ENCODE data around the gene CGAS.

The CGAS gene

DNA sequence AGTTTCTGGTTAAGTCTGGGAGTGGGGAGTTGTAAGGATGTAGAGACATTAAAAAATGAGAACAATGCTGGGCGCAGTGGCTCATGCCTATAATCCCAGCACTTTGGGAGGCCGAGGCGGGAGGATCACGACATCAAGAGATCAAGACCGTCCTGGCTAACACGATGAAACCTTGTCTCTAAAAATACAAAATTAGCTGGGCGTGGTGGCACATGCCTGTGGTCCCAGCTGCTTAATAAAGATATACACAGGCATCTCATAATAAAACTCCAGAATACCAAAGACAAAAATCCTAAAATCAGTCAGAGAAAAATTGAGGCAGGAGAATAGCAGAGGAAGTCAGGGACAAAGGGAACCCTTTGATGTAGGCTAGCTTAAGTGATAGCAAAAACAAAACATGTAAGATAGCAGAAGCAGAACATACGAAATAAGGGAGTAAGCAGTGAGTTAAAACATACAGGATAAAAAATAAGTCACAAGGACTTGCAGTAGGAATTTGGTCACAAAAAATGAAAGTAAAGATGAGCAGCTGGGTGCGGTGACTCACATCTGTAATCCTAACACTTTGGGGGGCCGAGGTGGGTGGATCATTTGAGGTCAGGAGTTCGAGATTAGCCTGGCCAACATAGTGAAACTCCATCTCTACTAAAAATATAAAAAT lies 33.9 kb downstream of the CGAS start:
- POLR2A ChIA-PET, result interaction anchor here (1.1 kb wide), 1 partner anchor 96 kb away, joined by 3 read pairs; no protein-coding TSS in a partner anchor
- TF ChIP-seq ZNF384 (IDR thresholded peaks at IDR 0.05) (no peak), FOXM1 (IDR thresholded peaks at IDR 0.05; ENCODE audit: borderline replicate concordance) (no peak), CTBP1 (IDR thresholded peaks at IDR 0.05; ENCODE audit: borderline replicate concordance) (no peak), NFRKB (IDR thresholded peaks at IDR 0.05) (no peak), BHLHE40 (IDR thresholded peaks at IDR 0.05; ENCODE audit: borderline replicate concordance) (no peak), FOXK2 (IDR thresholded peaks at IDR 0.05) (no peak), L3MBTL2 (conservative IDR thresholded peaks at IDR 0.05) (no peak), SUZ12 (IDR thresholded peaks at IDR 0.05) (no peak), FOXA1 (IDR thresholded peaks at IDR 0.05) (no peak), TARDBP (IDR thresholded peaks at IDR 0.05) (no peak), LEF1 (IDR thresholded peaks at IDR 0.05; ENCODE audit: borderline replicate concordance) (no peak), SP1 (IDR thresholded peaks at IDR 0.05) (no peak), ARNT (IDR thresholded peaks at IDR 0.05) (no peak)
- CTCF ChIA-PET, result no interaction called here
- DNase-seq (ENCODE audit: extremely low spot score), result no peak

DNA sequence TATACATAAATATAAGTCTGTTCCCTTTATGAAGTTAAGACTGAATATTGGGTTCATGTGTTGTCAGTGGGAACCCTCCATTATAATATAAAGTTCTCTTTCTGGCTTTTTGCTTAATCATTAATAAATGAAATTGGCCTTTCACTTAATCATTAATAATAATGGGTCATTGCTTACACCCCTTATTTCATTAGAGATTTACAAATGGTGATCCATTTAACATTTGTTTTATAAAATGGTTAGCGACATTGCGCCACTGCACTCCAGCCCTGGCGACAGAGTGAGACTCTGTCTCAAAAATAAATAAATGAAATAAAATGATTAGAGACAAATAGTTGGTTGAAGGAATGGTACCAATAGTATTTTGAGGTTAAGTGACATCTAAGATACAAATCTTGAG lies 39.0 kb downstream of the CGAS start:
- TF ChIP-seq ZNF384 (IDR thresholded peaks at IDR 0.05) (no peak), BHLHE40 (IDR thresholded peaks at IDR 0.05; ENCODE audit: borderline replicate concordance) (no peak), ARNT (IDR thresholded peaks at IDR 0.05) (no peak), LEF1 (IDR thresholded peaks at IDR 0.05; ENCODE audit: borderline replicate concordance) (no peak), HDGF (IDR thresholded peaks at IDR 0.05; ENCODE audit: borderline replicate concordance) (no peak), SUZ12 (IDR thresholded peaks at IDR 0.05) (no peak), NFRKB (IDR thresholded peaks at IDR 0.05) (no peak), FOXM1 (IDR thresholded peaks at IDR 0.05; ENCODE audit: borderline replicate concordance) (no peak), SP1 (IDR thresholded peaks at IDR 0.05) (no peak), L3MBTL2 (conservative IDR thresholded peaks at IDR 0.05) (no peak), FOXA1 (IDR thresholded peaks at IDR 0.05) (no peak), ELF4 (IDR thresholded peaks at IDR 0.05) (no peak), FOXK2 (IDR thresholded peaks at IDR 0.05) (no peak)
- TF ChIP-seq, protein P1, sequence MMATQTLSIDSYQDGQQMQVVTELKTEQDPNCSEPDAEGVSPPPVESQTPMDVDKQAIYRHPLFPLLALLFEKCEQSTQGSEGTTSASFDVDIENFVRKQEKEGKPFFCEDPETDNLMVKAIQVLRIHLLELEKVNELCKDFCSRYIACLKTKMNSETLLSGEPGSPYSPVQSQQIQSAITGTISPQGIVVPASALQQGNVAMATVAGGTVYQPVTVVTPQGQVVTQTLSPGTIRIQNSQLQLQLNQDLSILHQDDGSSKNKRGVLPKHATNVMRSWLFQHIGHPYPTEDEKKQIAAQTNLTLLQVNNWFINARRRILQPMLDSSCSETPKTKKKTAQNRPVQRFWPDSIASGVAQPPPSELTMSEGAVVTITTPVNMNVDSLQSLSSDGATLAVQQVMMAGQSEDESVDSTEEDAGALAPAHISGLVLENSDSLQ (IDR thresholded peaks at IDR 0.05), result no peak
- DNase-seq (ENCODE audit: extremely low spot score), result no peak
- POLR2A ChIA-PET, result no interaction called here
- CTCF ChIA-PET, result no interaction called here

DNA sequence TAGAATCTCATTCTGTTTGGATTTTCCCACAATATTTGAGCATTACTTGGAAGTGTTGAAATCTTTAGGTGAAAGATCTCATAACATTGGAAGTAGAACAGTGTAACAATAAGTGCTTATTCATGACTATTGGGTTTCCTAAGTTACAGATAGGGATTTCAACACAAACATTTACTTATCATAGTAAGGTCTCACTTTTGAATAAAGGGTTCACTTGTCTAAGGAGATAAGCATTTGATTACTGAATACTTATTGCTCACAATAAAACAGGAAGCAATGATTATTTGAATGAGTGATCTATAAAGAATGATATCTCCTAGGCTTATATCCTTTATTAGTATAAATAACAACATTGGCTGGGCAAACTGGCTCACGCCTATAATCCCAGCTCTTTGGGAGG lies 42.7 kb downstream of the CGAS start:
- TF ChIP-seq ZNF384 (IDR thresholded peaks at IDR 0.05) (no peak), ELF4 (IDR thresholded peaks at IDR 0.05) (no peak), FOXM1 (IDR thresholded peaks at IDR 0.05; ENCODE audit: borderline replicate concordance) (no peak), TARDBP (IDR thresholded peaks at IDR 0.05) (no peak), SP1 (IDR thresholded peaks at IDR 0.05) (no peak)
- TF ChIP-seq, protein P1 (IDR thresholded peaks at IDR 0.05), result no peak
- ChIA-PET CTCF (no interaction called here), POLR2A (no interaction called here)
- DNase-seq (ENCODE audit: extremely low spot score), result no peak

DNA sequence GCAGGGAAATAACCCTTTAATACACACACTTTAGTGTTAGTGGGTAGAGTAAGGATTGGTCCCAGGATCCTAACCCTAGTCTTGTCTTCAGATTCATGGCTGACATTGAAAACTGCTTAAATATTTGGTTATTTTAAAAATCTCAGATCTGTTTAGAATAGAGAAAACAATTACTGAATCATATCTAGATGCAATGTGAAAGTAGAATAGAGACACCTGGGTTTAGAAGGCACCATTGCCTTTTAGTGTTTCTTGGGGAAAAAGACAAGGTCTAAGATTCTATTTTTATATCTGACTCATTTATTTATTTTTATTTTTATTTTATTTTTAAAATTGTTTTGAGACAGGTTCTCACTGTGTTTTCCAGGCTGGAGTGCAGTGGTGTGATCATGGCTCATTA lies 51.4 kb downstream of the CGAS start:
- no peak for DNase-seq (ENCODE audit: extremely low spot score)
- ChIA-PET CTCF (interaction anchor here (0.6 kb wide), 1 partner anchor 53 kb away, joined by 3 read pairs; no protein-coding TSS in a partner anchor), POLR2A (interaction anchor here (0.8 kb wide), 1 partner anchor 19 kb away, joined by 3 read pairs; no protein-coding TSS in a partner anchor)
- TF ChIP-seq FOXA1 (IDR thresholded peaks at IDR 0.05) (no peak), HDGF (IDR thresholded peaks at IDR 0.05; ENCODE audit: borderline replicate concordance) (no peak), SUZ12 (IDR thresholded peaks at IDR 0.05) (no peak), FOXM1 (IDR thresholded peaks at IDR 0.05; ENCODE audit: borderline replicate concordance) (no peak), ELF4 (IDR thresholded peaks at IDR 0.05) (no peak), BHLHE40 (IDR thresholded peaks at IDR 0.05; ENCODE audit: borderline replicate concordance) (no peak), ZNF384 (IDR thresholded peaks at IDR 0.05) (no peak), FOXK2 (IDR thresholded peaks at IDR 0.05) (no peak), NFRKB (IDR thresholded peaks at IDR 0.05) (no peak), TARDBP (IDR thresholded peaks at IDR 0.05) (no peak), SP1 (IDR thresholded peaks at IDR 0.05) (no peak), LEF1 (IDR thresholded peaks at IDR 0.05; ENCODE audit: borderline replicate concordance) (no peak), L3MBTL2 (conservative IDR thresholded peaks at IDR 0.05) (no peak), ARNT (IDR thresholded peaks at IDR 0.05) (no peak), CTBP1 (IDR thresholded peaks at IDR 0.05; ENCODE audit: borderline replicate concordance) (no peak)
- TF ChIP-seq, protein P1 (IDR thresholded peaks at IDR 0.05), result no peak

DNA sequence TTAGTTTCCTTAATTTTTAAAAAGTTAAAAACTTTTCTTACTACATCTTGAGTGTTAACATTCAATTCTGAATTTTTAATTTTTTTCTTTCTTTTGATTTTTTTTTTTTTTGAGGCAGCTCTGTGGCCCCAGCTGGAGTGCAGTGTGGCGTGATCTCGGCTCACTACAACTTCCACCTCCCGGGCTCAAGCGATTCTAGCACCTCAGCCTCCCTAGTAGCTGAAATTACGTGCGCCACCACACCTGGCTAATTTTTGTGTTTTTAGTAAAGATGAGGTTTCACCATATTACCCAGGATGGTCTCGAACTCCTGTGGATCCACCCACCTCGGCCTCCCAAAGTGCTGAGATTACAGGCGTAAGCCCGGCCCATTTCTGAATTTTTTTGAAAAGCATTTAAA lies 56.2 kb downstream of the CGAS start:
- TF ChIP-seq SUZ12 (IDR thresholded peaks at IDR 0.05), result no peak
- no peak for TF ChIP-seq ZNF384 (IDR thresholded peaks at IDR 0.05)
- TF ChIP-seq ARNT (IDR thresholded peaks at IDR 0.05), result no peak
- no peak for TF ChIP-seq FOXK2 (IDR thresholded peaks at IDR 0.05)
- TF ChIP-seq LEF1 (IDR thresholded peaks at IDR 0.05; ENCODE audit: borderline replicate concordance), result no peak
- TF ChIP-seq FOXM1 (IDR thresholded peaks at IDR 0.05; ENCODE audit: borderline replicate concordance), result no peak
- no peak for TF ChIP-seq BHLHE40 (IDR thresholded peaks at IDR 0.05; ENCODE audit: borderline replicate concordance)
- no peak for TF ChIP-seq CTBP1 (IDR thresholded peaks at IDR 0.05; ENCODE audit: borderline replicate concordance)
- TF ChIP-seq HDGF (IDR thresholded peaks at IDR 0.05; ENCODE audit: borderline replicate concordance), result no peak
- no peak for TF ChIP-seq NFRKB (IDR thresholded peaks at IDR 0.05)
- no peak for TF ChIP-seq ELF4 (IDR thresholded peaks at IDR 0.05)
- TF ChIP-seq, protein P1 (IDR thresholded peaks at IDR 0.05), result no peak
- TF ChIP-seq SP1 (IDR thresholded peaks at IDR 0.05), result no peak
- no peak for TF ChIP-seq TARDBP (IDR thresholded peaks at IDR 0.05)
- no peak for TF ChIP-seq L3MBTL2 (conservative IDR thresholded peaks at IDR 0.05)
- TF ChIP-seq FOXA1 (IDR thresholded peaks at IDR 0.05), result no peak
- ChIA-PET CTCF (no interaction called here), POLR2A (interaction anchor here (0.6 to 1.3 kb wide), 3 partner anchors 13 to 87 kb away, joined by 3 to 4 read pairs (median 3); partner anchors contain the start of gene MTO1)
- no peak for DNase-seq (ENCODE audit: extremely low spot score)
